NCI-H2196 (cell line): ENCODE data around the gene TTC7B.

Experiments
- DNase-seq: peaks from one replicate; lab custom pipeline; 2025; ENCODE audit not compliant: unreplicated experiment; lab: John Stamatoyannopoulos, UW

The TTC7B gene

DNA sequence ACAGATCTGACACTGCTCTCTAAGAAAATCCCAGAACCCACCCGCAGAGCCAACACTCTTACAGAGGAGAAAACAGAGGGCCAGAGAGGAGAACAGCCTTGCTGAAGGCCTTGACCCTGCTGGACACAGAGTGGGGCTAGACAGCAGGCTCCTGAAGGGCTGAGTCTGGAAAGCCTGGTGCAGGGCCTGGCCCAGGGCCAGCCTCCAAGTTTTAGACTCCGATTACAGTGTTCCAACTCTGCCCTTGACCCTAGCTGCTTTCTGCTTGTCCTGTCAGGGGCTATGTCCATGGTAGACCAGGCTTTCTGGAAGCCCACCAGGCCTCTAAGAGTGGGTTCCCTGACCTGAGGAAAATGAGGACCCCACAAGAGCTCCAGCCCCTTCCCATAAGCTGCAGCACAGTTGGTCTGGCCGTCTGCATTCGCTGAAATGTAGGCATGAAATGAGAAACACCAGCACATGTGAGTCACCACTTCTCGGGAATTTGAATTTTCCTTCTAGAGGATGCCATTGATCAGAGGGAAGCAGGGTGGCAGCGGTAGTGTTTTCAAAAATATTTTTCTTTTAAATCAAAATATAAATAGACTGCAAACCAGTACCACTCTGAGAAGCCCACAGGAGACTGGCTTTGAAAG is 265.0 kb downstream of the TTC7B start:
- no peak for DNase-seq

DNA sequence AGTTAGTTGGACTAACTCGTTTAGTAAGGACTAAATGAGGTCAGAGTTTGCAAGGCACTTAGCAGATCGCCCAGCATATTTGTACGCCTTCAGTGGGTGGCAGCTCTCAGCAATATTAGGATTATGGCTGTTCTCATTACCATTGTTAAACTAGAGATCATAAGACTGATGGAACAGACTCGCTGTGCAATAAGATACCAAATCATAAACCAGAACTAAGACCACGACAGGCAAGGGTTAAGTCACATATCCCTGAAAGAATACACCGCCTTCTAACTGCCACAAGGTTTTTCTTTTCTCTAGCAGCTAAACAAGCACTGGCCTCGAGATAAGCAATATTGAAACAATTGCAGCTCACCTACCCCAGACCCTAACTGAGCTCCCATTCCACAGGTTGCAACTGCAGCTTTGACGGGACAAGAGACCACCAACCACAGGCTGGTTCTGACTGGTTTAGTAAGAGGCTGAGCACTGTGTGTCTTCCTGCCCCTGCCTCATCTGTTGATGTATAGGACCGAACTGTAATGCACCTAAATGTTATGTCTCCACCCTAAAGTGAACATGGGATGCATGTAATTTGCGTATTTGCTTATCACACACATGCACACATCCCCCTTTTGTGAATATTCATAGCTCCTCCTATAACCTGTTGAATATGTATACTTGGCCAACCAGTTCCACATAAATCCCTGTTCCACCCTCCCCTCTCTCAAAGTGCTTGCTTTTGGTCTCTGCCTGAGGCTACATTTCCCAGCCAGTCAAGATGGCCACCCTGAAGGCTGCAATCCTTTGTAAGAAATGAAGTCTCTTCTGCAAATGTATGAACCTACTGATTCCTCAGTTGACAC is 266.2 kb downstream of the TTC7B start:
- no peak for DNase-seq

- DNase-seq: no peak
Observed at GRCh38 chr14:90548455-90548854, 267.8 kb downstream of the TTC7B start.

- DNase-seq: no peak
Observed at GRCh38 chr14:90547968-90548367, 268.3 kb downstream of the TTC7B start.

DNA sequence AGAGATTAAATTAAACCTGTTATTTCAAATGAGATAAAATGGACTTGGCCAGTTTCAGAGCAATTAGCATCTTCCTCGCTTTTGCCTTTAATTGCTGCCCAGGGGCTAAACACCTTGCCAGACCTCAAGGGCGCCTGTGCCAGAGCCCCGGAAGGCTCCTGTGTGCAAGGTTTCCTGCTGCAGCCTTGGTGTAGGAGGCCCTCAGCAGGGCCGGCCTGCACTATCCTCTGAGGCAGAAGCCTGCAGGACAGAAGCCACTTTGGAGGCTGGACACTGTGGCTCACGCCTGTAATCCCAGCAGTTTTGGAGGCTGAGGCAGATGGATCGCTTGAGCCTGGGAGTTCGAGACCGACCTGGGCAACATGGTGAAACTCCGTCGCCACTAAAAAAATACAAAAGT is 269.0 kb downstream of the TTC7B start:
- DNase-seq: no peak

DNA sequence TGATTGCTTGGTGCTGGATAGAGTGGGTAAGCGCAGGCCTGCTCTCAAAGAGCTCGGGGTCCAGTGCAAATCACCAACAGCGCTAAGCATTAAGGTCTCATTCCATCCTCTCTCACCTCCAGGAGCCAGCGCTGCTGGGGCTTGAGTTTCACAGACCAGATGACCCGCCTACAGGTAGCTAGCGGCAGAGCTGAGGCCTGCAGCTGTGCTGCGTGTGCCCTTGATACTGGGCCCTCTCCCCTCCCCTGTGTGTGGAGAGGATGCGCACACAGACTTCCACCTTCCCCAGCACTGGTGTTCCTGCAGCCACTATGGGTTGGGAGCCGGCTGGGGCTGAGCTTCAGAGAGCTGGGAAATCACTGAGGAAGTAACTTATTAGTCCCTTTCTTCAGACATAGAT is 269.5 kb downstream of the TTC7B start:
- DNase-seq: no peak

- no peak for DNase-seq
Observed at GRCh38 chr14:90545966-90546751, 270.1 kb downstream of the TTC7B start.

DNA sequence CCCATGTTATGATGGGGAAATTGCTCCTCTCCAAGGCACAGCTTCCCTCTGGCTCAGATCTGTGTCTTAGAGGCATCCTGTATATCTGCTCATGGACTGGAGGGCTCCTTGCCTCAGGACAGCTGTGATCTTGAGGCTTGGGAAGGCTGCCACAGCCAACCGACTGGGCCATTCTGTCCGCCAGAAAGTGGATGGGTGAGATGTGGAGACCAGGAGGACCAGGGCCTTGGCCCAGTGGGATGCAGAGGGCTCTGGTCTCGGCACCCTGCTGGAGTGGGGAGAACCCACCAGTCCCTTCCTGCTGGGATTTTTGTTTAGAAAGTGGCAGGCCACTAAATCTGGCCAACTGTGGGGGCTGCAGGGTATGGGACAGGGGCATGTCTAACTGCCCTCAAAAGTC is 270.8 kb downstream of the TTC7B start:
- no peak for DNase-seq

- no peak for DNase-seq
Observed at GRCh38 chr14:90544971-90545370, 271.3 kb downstream of the TTC7B start.

DNA sequence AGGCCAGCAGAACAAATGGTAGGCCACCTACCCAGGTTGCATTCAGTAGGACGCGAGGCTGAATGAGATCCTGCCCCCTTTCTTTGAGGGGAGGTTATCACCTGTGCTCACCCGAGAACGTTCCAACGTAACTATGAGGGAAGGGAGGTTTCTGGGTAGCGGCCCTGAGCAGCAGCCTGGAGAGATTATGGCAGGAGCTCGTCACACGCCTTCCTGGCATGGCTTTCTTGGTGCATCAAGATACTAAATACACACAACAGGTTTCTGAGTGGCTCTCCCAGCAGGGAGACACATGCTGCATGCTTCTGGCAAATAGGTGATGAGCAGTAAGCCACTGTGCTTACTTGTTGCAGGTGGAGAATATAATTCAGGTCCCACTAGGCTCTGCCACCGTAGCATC is 271.7 kb downstream of the TTC7B start:
- DNase-seq: no peak

- no peak for DNase-seq
Observed at GRCh38 chr14:90543876-90544275, 272.4 kb downstream of the TTC7B start.

GRCh38 chr14:90541076-90541634 is 275.1 kb downstream of the TTC7B start:
- DNase-seq: no peak

GRCh38 chr14:90540437-90540836 is 275.8 kb downstream of the TTC7B start:
- DNase-seq: no peak

GRCh38 chr14:90539996-90540395 is 276.2 kb downstream of the TTC7B start:
- no peak for DNase-seq

- no peak for DNase-seq
Observed at GRCh38 chr14:90539496-90539775, 276.8 kb downstream of the TTC7B start.

- DNase-seq: no peak
Observed at GRCh38 chr14:90538716-90539495, 277.3 kb downstream of the TTC7B start.

- DNase-seq: no peak
Observed at GRCh38 chr14:90538095-90538494, 278.1 kb downstream of the TTC7B start.

- no peak for DNase-seq
Observed at GRCh38 chr14:90536511-90537191, 279.6 kb downstream of the TTC7B start.

GRCh38 chr14:90536092-90536491 is 280.1 kb downstream of the TTC7B start:
- DNase-seq: no peak

GRCh38 chr14:90535556-90536090 is 280.6 kb downstream of the TTC7B start:
- DNase-seq: no peak
